CD1c-positive myeloid dendritic cell (primary cell): ENCODE data around the gene SAPCD1.

Experiments
- DNase-seq: peaks from one replicate; pipeline ENCODE4 v3.0.0-alpha.2; 2016; ENCODE audit errors: extremely low spot score

The SAPCD1 gene

GRCh38 chr6:31762356-31762755 lies at the start of gene SAPCD1:
Gene SAPCD1 (plus strand): TSS chr6:31762656. CDS start chr6:31763055, 399 bp downstream.
- no peak for DNase-seq

- DNase-seq: no peak
These were observed 49.0 kb upstream of the SAPCD1 start for GRCh38 chr6:31713465-31713864.

GRCh38 chr6:31713991-31714684 lies 48.3 kb upstream of the SAPCD1 start:
- no peak for DNase-seq

- DNase-seq: no peak
These were observed 47.2 kb upstream of the SAPCD1 start, which contains the start of gene LY6G6D for GRCh38 chr6:31715022-31715958. Gene LY6G6D (plus strand): TSS chr6:31715348. CDS start chr6:31715356, 8 bp downstream.

- no peak for DNase-seq
These were observed 44.8 kb upstream of the SAPCD1 start for GRCh38 chr6:31717499-31718222.

- no peak for DNase-seq
These were observed 44.2 kb upstream of the SAPCD1 start for GRCh38 chr6:31718265-31718664.

- no peak for DNase-seq
These were observed 43.5 kb upstream of the SAPCD1 start for GRCh38 chr6:31719001-31719400.

- DNase-seq: no peak
These were observed 42.2 kb upstream of the SAPCD1 start for GRCh38 chr6:31720196-31720770.

GRCh38 chr6:31721351-31722020 lies 41.0 kb upstream of the SAPCD1 start, which contains the start of gene LY6G6C:
Gene LY6G6C (minus strand): TSS chr6:31721746. CDS start chr6:31721679, 67 bp downstream.
- no peak for DNase-seq

GRCh38 chr6:31722173-31722572 lies 40.3 kb upstream of the SAPCD1 start:
- DNase-seq: no peak

GRCh38 chr6:31723245-31723979 lies 39.0 kb upstream of the SAPCD1 start, which contains the start of gene MPIG6B:
Gene MPIG6B (plus strand): TSS chr6:31723373. CDS start chr6:31723384, 11 bp downstream.
- DNase-seq: no peak

- DNase-seq: no peak
These were observed 38.3 kb upstream of the SAPCD1 start for GRCh38 chr6:31723980-31724691.

- DNase-seq: peak; percentile 93
These were observed 36.7 kb upstream of the SAPCD1 start for GRCh38 chr6:31725502-31726350.

GRCh38 chr6:31727034-31727716 lies 35.3 kb upstream of the SAPCD1 start:
- peak; percentile 89 for DNase-seq

GRCh38 chr6:31727717-31728671 lies 34.5 kb upstream of the SAPCD1 start:
- DNase-seq: no peak

GRCh38 chr6:31728767-31729514 lies 33.5 kb upstream of the SAPCD1 start, which contains the start of gene DDAH2:
Gene DDAH2 (minus strand): TSS chr6:31729299. CDS start chr6:31729161, 138 bp downstream.
- no peak for DNase-seq
